Measurements from ENCODE around the gene ASCC1.

- no peak for TF ChIP-seq CTCF (conservative IDR thresholded peaks at IDR 0.05 in 1 of 2, IDR thresholded peaks at IDR 0.05 in 1 of 2; ENCODE audit: low read depth in 1 of 2, low read length in 2 of 2)
- TF ChIP-seq EZH2 (IDR thresholded peaks at IDR 0.05; ENCODE audit: low read length, missing control alignments), result no peak
These were observed 109.8 kb downstream of the ASCC1 start for GRCh38 chr10:72106154-72106849.
